Measurements from ENCODE around the gene TMEM45A. TPM values are rescaled to one million over a fixed set of nuclear protein-coding genes. Genes with fewer than 3 reads are reported as not detected.
A peak's percentile ranks its signal among the peaks of the same experiment; 100 is the strongest.

Gene TMEM45A
- total and polyA plus RNA-seq, 11 donors, result 1.8 to 11.2 (median 3.1) TPM

DNA sequence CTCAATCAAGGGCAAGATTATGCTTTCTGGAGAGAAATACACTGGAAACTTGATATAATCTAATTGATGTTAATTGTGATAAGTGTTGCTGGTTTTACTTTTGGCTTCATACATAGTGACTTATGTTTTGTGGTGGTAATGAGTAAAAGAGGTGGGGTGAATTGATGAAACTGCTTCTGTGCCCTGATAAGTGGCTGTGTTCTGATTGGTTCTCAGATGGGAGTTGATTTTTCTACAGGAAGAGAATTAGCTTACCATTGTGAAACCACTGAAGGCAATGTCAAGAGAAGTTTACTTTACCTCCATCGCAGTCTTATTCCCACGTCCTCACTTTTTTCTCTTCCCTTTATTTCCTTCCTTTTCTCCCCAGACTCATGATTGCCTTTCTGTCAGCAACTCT is 23.8 kb downstream of the TMEM45A start:
- ATAC-seq, result no peak

DNA sequence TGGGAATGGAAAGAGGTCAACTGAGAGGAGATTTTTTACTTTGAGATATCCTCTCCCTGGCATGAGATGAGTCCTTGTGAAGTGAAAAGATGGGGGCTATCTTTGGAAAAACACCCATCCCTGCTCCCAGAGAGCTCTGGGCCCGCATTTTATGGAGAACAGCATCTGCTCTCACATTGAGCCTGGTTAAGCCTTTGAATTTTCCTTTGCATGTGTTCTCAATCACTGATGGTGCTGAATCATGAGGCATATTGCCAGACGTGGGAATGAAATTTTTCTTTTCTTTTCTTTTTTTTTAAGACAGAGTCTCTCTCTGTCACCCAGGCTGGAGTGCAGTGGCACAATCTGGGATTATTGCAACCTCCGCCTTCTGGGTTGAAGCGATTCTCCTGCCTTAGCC is 24.4 kb downstream of the TMEM45A start:
- WGBS, 4 donors, result 78 to 86% (median 83%) methylated on average over 4 of the region's 4 CpGs
- DNase-seq (no peak), ATAC-seq (peak in 1 of 4 donors; percentile 58)
- Histone ChIP-seq H3K36me3 (no peaks in the 10 kb centered on the region), H3K27ac (no peak overlapping the region), H3K4me1 (peaks cover 0 to 4% (median 0%) of the 10 kb centered on the region in 12 donors), H3K27me3 (no peaks in the 10 kb centered on the region), H3K4me3 (no peak overlapping the region), H3K9me3 (no peaks in the 10 kb centered on the region)
- TF ChIP-seq, protein P1, sequence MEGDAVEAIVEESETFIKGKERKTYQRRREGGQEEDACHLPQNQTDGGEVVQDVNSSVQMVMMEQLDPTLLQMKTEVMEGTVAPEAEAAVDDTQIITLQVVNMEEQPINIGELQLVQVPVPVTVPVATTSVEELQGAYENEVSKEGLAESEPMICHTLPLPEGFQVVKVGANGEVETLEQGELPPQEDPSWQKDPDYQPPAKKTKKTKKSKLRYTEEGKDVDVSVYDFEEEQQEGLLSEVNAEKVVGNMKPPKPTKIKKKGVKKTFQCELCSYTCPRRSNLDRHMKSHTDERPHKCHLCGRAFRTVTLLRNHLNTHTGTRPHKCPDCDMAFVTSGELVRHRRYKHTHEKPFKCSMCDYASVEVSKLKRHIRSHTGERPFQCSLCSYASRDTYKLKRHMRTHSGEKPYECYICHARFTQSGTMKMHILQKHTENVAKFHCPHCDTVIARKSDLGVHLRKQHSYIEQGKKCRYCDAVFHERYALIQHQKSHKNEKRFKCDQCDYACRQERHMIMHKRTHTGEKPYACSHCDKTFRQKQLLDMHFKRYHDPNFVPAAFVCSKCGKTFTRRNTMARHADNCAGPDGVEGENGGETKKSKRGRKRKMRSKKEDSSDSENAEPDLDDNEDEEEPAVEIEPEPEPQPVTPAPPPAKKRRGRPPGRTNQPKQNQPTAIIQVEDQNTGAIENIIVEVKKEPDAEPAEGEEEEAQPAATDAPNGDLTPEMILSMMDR (IDR thresholded peaks at IDR 0.05), result no peak
- TF ChIP-seq POLR2A (IDR thresholded peaks at IDR 0.05), result no peak
- intact Hi-C loops (cut with DNase I), result no loop called here

More for the DNA sequence above, 23.8 kb downstream of the TMEM45A start:
- Histone ChIP-seq H3K27ac (no peak overlapping the region), H3K36me3 (no peaks in the 10 kb centered on the region), H3K4me1 (peaks cover 0 to under 1% (median 0%) of the 10 kb centered on the region in 12 donors), H3K9me3 (no peaks in the 10 kb centered on the region), H3K4me3 (no peak overlapping the region), H3K27me3 (no peaks in the 10 kb centered on the region)
- TF ChIP-seq POLR2A (IDR thresholded peaks at IDR 0.05), result no peak
- TF ChIP-seq, protein P1 (IDR thresholded peaks at IDR 0.05), result no peak
- intact Hi-C loops (cut with DNase I), result no loop called here
- no peak for DNase-seq
- 66 to 73% (median 71%) methylated on average over 2 of the region's 2 CpGs for WGBS, 4 donors

DNA sequence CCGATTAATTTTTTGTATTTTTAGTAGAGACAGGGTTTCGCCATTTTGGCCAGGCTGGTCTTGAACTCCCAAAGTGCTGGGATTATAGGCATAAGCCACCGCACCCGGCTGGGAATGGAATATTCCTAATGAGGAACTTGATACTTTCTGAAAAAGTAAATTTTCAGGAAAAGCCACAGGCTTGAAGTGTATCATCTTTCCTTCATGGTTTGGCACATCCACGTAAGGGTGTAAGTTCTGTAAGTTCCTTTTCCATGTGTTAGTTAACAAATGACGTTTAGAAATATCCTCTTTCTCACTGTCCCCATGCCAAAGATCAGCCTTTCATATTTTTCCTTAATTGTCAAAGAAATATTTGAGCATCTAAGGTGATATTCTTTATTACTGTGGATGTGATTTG is 24.9 kb downstream of the TMEM45A start:
- Histone ChIP-seq H3K27ac (no peak overlapping the region), H3K4me3 (no peak overlapping the region)
- TF ChIP-seq, protein P1 (IDR thresholded peaks at IDR 0.05), result no peak
- no peak for TF ChIP-seq POLR2A (IDR thresholded peaks at IDR 0.05)

DNA sequence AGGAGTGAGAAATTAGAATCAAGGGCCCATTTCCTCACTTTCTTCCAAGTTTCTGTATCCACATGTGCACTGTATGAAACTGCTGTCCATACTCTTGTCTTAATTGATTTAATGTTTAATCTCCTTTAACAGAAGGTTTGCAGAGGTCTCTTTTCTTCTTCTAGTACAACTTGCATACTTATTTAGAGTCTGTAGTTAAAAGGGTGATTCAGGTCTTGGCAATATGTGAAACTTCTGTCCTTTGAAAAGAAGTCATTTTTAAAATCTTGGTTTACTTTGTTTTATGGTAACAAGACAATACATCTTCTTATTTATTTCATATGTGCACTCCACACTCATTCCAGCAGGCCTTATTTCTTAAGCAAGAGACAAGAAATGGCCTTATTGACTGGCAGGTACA is 25.8 kb downstream of the TMEM45A start:
- intact Hi-C loops (cut with DNase I), result no loop called here
- Histone ChIP-seq H3K9me3 (no peaks in the 10 kb centered on the region), H3K27ac (no peak overlapping the region), H3K27me3 (no peaks in the 10 kb centered on the region), H3K36me3 (no peaks in the 10 kb centered on the region), H3K4me3 (no peak overlapping the region), H3K4me1 (peaks cover 0 to 4% (median 0%) of the 10 kb centered on the region in 12 donors)
- TF ChIP-seq POLR2A (IDR thresholded peaks at IDR 0.05), result no peak
- TF ChIP-seq, protein P1 (IDR thresholded peaks at IDR 0.05), result no peak
- ATAC-seq (no peak), DNase-seq (no peak)

More for the DNA sequence above, 24.9 kb downstream of the TMEM45A start:
- 81 to 86% (median 84%) methylated on average over 6 of the region's 6 CpGs for WGBS, 4 donors
- no peaks in the 10 kb centered on the region for H3K27me3 ChIP-seq
- H3K36me3 ChIP-seq, result no peaks in the 10 kb centered on the region
- no peak for DNase-seq
- ATAC-seq, result no peak
- no peaks in the 10 kb centered on the region for H3K9me3 ChIP-seq
- H3K4me1 ChIP-seq, result peaks cover 0 to 4% (median 0%) of the 10 kb centered on the region in 12 donors
- intact Hi-C loops (cut with DNase I), result no loop called here

Measured in heart left ventricle (tissue), 16 donors.